DND-41 (cell line): ENCODE results near the gene KRTAP13-2.

Experiments used
- ATAC-seq: fragments of 200-7000 bp; cut with Tn5 transposase; 3 replicates; pipeline ENCODE4 v1.9.1; 2021; ENCODE audit warnings: low read depth; ENCODE audit not compliant: insufficient read depth
- DNase-seq: peaks from one replicate; pipeline ENCODE4 v3.0.0-alpha.2; 2020
- H2AFZ ChIP-seq: 2 replicates; pipeline ENCODE4 v1.6.0; 2012; ENCODE audit warnings: low read depth, low read length
- H3K27ac ChIP-seq: 2 replicates; pipeline ENCODE4 v1.5.1; 2012; ENCODE audit warnings: low read length, inconsistent platforms
- H3K27me3 ChIP-seq: fragments of 200-600 bp; sonication (generic); 2 replicates; pipeline ENCODE4 v1.6.0; 2012; ENCODE audit warnings: low read length, mild to moderate bottlenecking, inconsistent platforms; ENCODE audit not compliant: insufficient read depth, poor library complexity
- H3K36me3 ChIP-seq: 2 replicates; pipeline ENCODE4 v1.5.1; 2012; ENCODE audit warnings: low read length, inconsistent platforms; ENCODE audit not compliant: insufficient read depth
- H3K4me1 ChIP-seq: 2 replicates; pipeline ENCODE4 v1.5.1; 2012; ENCODE audit warnings: mild to moderate bottlenecking, low read length; ENCODE audit not compliant: insufficient read depth
- H3K4me2 ChIP-seq: 2 replicates; pipeline ENCODE4 v1.6.0; 2012; ENCODE audit warnings: mild to moderate bottlenecking, moderate library complexity, low read length, inconsistent platforms; ENCODE audit not compliant: insufficient read depth
- H3K4me3 ChIP-seq, 2 experiments: fragments of 200-600 bp in 1 of 2; shearing (Covaris generic) in 1 of 2; 2 replicates each; pipeline ENCODE4 v1.5.1; 2012 to 2016; ENCODE audit warnings: inconsistent platforms in 2 of 2, low read length in 2 of 2, mild to moderate bottlenecking in 2 of 2, low read depth in 1 of 2, moderate library complexity in 1 of 2
- H3K79me2 ChIP-seq: 2 replicates; pipeline ENCODE4 v1.6.0; 2012; ENCODE audit warnings: low read length, inconsistent platforms; ENCODE audit not compliant: insufficient read depth
- H3K9ac ChIP-seq: 2 replicates; pipeline ENCODE4 v1.6.0; 2012; ENCODE audit warnings: low read depth, mild to moderate bottlenecking, inconsistent platforms, low read length, moderate library complexity
- H3K9me3 ChIP-seq: 2 replicates; pipeline ENCODE4 v1.5.1; 2012; ENCODE audit warnings: low read length, moderate library complexity, mild to moderate bottlenecking, inconsistent platforms; ENCODE audit not compliant: insufficient read depth, severe bottlenecking
- H4K20me1 ChIP-seq: 2 replicates; pipeline ENCODE4 v1.6.0; 2012; ENCODE audit warnings: low read length; ENCODE audit not compliant: insufficient read depth
- CTCF ChIP-seq: IDR thresholded peaks from 2 replicates; pipeline ENCODE4 v1.5.1; 2012; ENCODE audit warnings: borderline replicate concordance, low read length, moderate library complexity, mild to moderate bottlenecking; ENCODE audit not compliant: poor library complexity, severe bottlenecking; ENCODE audit errors: extremely low read depth
- EZH2 ChIP-seq: IDR thresholded peaks from 3 replicates; pipeline ENCODE4 v1.6.1; 2012; ENCODE audit warnings: borderline replicate concordance, low read depth, mild to moderate bottlenecking, moderate library complexity, low read length, inconsistent platforms; ENCODE audit not compliant: severe bottlenecking

Gene KRTAP13-2

GRCh38 chr21:30395731-30396130 lies 23.7 kb upstream of the KRTAP13-2 start, which contains the start of gene KRTAP13-1:
TSS of gene KRTAP13-1 (plus strand) at chr21:30396031. CDS start at chr21:30396087, 56 bp downstream.
- H3K79me2 ChIP-seq: no peaks in the 10 kb centered on the region
- ATAC-seq: no peak
- H3K4me3 ChIP-seq: no peak within 1 kb of the TSS
- no peaks in the 10 kb centered on the region for H3K4me1 ChIP-seq
- no peak within 1 kb of the TSS for H3K9ac ChIP-seq
- no peaks in the 10 kb centered on the region for H3K9me3 ChIP-seq
- H2AFZ ChIP-seq: no peak within 1 kb of the TSS
- H3K27me3 ChIP-seq: no peaks in the 10 kb centered on the region
- no peak for TF ChIP-seq CTCF
- no peak for TF ChIP-seq EZH2
- H3K36me3 ChIP-seq: no peaks in the 10 kb centered on the region
- no peak for DNase-seq
- no peaks in the 10 kb centered on the region for H4K20me1 ChIP-seq
- no peak within 1 kb of the TSS for H3K27ac ChIP-seq
- H3K4me2 ChIP-seq: no peak within 1 kb of the TSS

GRCh38 chr21:30391492-30392025 lies 19.5 kb upstream of the KRTAP13-2 start:
- TF ChIP-seq EZH2: no peak
- TF ChIP-seq CTCF: no peak
- no peak for DNase-seq
- no peak overlapping the region for H3K9ac ChIP-seq
- no peaks in the 10 kb centered on the region for H3K79me2 ChIP-seq
- H3K36me3 ChIP-seq: no peaks in the 10 kb centered on the region
- no peak for ATAC-seq
- no peaks in the 10 kb centered on the region for H3K27me3 ChIP-seq
- no peaks in the 10 kb centered on the region for H3K9me3 ChIP-seq
- H3K27ac ChIP-seq: no peak overlapping the region
- H3K4me3 ChIP-seq: no peak overlapping the region
- no peaks in the 10 kb centered on the region for H4K20me1 ChIP-seq
- no peak overlapping the region for H3K4me2 ChIP-seq
- H3K4me1 ChIP-seq: no peaks in the 10 kb centered on the region
- no peak overlapping the region for H2AFZ ChIP-seq

DNA sequence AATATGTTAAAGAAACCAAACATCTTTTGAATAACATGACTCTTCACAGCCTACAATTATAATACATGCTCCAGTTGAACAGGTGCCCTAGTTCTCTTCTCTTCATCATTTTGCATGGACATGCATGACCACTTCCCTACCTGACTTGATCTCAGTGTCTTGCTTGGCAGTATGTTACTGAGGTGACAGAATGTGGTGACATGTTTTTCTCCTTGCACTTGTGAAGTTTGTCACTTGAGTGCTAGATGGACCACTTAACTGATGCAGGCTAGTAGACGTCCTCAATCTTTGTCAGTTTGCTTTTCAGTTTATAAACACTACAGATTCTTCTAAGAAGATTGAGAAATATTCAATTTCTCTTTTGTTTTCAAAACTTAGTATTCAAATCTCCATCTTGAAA lies 10.1 kb upstream of the KRTAP13-2 start:
- no peak overlapping the region for H3K9ac ChIP-seq
- no peak overlapping the region for H3K27ac ChIP-seq
- no peak for TF ChIP-seq EZH2
- TF ChIP-seq CTCF: no peak
- H3K79me2 ChIP-seq: no peaks in the 10 kb centered on the region
- no peaks in the 10 kb centered on the region for H3K27me3 ChIP-seq
- H4K20me1 ChIP-seq: no peaks in the 10 kb centered on the region
- no peak overlapping the region for H2AFZ ChIP-seq
- H3K4me2 ChIP-seq: no peak overlapping the region
- ATAC-seq: no peak
- no peaks in the 10 kb centered on the region for H3K36me3 ChIP-seq
- H3K4me1 ChIP-seq: no peaks in the 10 kb centered on the region
- H3K4me3 ChIP-seq: no peak overlapping the region
- no peak for DNase-seq
- H3K9me3 ChIP-seq: no peaks in the 10 kb centered on the region

- DNase-seq (no peak), ATAC-seq (no peak)
- H4K20me1 ChIP-seq: no peaks in the 10 kb centered on the region
- H3K79me2 ChIP-seq: no peaks in the 10 kb centered on the region
- no peaks in the 10 kb centered on the region for H3K36me3 ChIP-seq
- H3K9me3 ChIP-seq: no peaks in the 10 kb centered on the region
- H3K4me2 ChIP-seq: no peak overlapping the region
- no peak overlapping the region for H2AFZ ChIP-seq
- H3K27me3 ChIP-seq: no peaks in the 10 kb centered on the region
- no peak for TF ChIP-seq CTCF
- no peak for TF ChIP-seq EZH2
- H3K9ac ChIP-seq: no peak overlapping the region
- H3K4me1 ChIP-seq: no peaks in the 10 kb centered on the region
- no peak overlapping the region for H3K4me3 ChIP-seq
- H3K27ac ChIP-seq: no peak overlapping the region
Measured at GRCh38 chr21:30355906-30356305, 16.2 kb downstream of the KRTAP13-2 start.
